Measurements from ENCODE around the gene CMTM5. TPM values are rescaled to one million over a fixed set of nuclear protein-coding genes. Genes with fewer than 3 reads are reported as not detected.

CMTM5 gene
- total and polyA plus RNA-seq, 2 donors (not counting 3 experiments of a cell fraction or from before 2014, with no cell fraction given): not detected

DNA sequence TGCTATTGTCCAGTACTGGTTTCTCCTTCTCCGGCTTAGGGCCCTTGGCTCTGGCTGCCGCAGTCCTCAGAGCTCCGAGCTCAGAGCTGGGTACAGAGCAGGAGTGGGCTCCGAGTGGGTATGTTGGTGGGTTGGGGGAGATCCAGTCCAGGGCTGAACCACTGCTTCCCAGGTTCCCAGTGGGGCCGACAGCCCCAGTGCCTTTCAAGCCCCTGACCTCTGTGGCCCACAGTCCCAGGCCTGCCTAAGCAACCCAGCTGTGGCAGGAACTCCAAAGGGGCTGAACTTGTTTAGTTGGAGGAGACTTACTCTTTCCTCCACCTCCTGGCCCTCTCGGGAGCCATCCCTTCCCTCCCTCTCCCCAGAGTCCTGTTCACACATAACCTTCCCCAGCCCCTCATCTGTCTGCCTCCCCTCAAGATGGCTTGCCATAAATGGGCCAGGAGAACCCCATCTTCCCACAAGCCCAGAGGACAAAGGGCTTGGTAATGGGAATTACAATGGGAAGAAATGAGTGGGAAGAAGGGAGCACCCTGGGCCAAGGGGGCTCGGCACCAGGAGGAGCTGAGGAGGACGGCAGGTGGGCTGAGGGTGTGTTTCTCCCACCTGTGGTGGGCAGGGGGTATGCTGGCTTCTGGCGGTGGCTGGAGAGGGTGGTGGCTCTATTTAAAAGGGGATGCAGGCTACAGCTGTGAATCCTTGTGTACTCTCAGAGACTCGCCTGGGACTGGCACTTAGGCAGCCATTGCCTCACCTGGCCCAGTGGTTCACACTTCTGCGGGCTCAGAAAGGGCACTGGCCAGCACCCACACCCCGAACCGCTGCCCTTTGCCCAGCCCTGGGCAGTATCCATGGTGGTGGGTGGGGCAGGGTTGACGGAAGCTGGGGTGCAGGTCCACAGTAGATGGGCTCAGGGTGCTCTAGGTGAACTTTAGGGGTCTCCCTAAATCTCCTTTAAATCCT is 35.0 kb downstream of the CMTM5 start:
- FAIRE-seq: no peak
- Histone ChIP-seq H3K9ac (replicated peaks; ENCODE audit: extremely low read depth, insufficient read depth, low read length) (no peak overlapping the region), H3K79me2 (ENCODE audit: control insufficient read depth, insufficient read depth, low read length) (no peaks in the 10 kb centered on the region), H3K36me3 (ENCODE audit: control insufficient read depth in 2 of 2, extremely low read depth in 1 of 2, insufficient read depth in 2 of 2, low read length in 2 of 2) (no peaks in the 10 kb centered on the region), H3K4me3 (replicated peaks in 1 of 3; ENCODE audit: insufficient read depth in 1 of 3, low read depth in 1 of 3, low read length in 3 of 3) (no peak overlapping the region), H3K27ac (ENCODE audit: insufficient read depth, low read depth, low read length) (no peak overlapping the region), H3K4me1 (ENCODE audit: control insufficient read depth, extremely low read depth, insufficient read depth, low read length) (no peaks in the 10 kb centered on the region), H3K9me1 (replicated peaks; ENCODE audit: control insufficient read depth, extremely low read depth, insufficient read depth, low read length) (no peaks in the 10 kb centered on the region), H3K9me3 (replicated peaks; ENCODE audit: control insufficient read depth, insufficient read depth, low read length) (no peaks in the 10 kb centered on the region), H3K27me3 (ENCODE audit: control insufficient read depth in 2 of 2, insufficient read depth in 2 of 2, low read length in 2 of 2) (no peaks in the 10 kb centered on the region), H2AFZ (ENCODE audit: low read depth, low read length) (no peak overlapping the region), H3K4me2 (ENCODE audit: insufficient read depth, low read length) (no peak overlapping the region), H4K20me1 (replicated peaks; ENCODE audit: control insufficient read depth, extremely low read depth, insufficient read depth, low read length) (no peaks in the 10 kb centered on the region)
- CTCF ChIA-PET: no interaction called here
- dilution Hi-C loops (cut with MboI; ENCODE audit: extremely low pct_ligation_motif_present, low sequenced_read_pairs): no loop called here
- no TSS peak for BruUV-seq (replicated peaks)
- POLR2A ChIA-PET: no interaction called here
- no peak for TF ChIP-seq POLR2AphosphoS5 (IDR thresholded peaks at IDR 0.05; ENCODE audit: insufficient read depth, low read depth, low read length)
- TF ChIP-seq FOS (IDR thresholded peaks at IDR 0.05; ENCODE audit: borderline replicate concordance, insufficient read depth, low read length): no peak
- TF ChIP-seq GATA2 (IDR thresholded peaks at IDR 0.05; ENCODE audit: insufficient read depth, insufficient read length, low read depth, low read length): no peak
- TF ChIP-seq JUN (IDR thresholded peaks at IDR 0.05; ENCODE audit: borderline replicate concordance, insufficient read depth, insufficient read length, low read depth): no peak
- TF ChIP-seq, protein P1, sequence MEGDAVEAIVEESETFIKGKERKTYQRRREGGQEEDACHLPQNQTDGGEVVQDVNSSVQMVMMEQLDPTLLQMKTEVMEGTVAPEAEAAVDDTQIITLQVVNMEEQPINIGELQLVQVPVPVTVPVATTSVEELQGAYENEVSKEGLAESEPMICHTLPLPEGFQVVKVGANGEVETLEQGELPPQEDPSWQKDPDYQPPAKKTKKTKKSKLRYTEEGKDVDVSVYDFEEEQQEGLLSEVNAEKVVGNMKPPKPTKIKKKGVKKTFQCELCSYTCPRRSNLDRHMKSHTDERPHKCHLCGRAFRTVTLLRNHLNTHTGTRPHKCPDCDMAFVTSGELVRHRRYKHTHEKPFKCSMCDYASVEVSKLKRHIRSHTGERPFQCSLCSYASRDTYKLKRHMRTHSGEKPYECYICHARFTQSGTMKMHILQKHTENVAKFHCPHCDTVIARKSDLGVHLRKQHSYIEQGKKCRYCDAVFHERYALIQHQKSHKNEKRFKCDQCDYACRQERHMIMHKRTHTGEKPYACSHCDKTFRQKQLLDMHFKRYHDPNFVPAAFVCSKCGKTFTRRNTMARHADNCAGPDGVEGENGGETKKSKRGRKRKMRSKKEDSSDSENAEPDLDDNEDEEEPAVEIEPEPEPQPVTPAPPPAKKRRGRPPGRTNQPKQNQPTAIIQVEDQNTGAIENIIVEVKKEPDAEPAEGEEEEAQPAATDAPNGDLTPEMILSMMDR (IDR thresholded peaks at IDR 0.05; ENCODE audit: extremely low read depth in 1 of 2, insufficient read depth in 1 of 2, low read depth in 1 of 2, low read length in 2 of 2): no peak
- TF ChIP-seq, protein P2, sequence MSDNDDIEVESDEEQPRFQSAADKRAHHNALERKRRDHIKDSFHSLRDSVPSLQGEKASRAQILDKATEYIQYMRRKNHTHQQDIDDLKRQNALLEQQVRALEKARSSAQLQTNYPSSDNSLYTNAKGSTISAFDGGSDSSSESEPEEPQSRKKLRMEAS (IDR thresholded peaks at IDR 0.05; ENCODE audit: insufficient read depth, insufficient read length): no peak
- no peak for TF ChIP-seq MYC (IDR thresholded peaks at IDR 0.05; ENCODE audit: low read depth, low read length)
- TF ChIP-seq POLR2A (IDR thresholded peaks at IDR 0.05; ENCODE audit: low read depth, low read length): no peak
- TF ChIP-seq EZH2 (IDR thresholded peaks at IDR 0.05; ENCODE audit: borderline replicate concordance, low read depth, low read length, severe bottlenecking): no peak
- DNase-seq (ENCODE audit: low read depth, low spot score): no peak
- intact Hi-C loops (cut with micrococcal nuclease): no loop called here
